ENCODE results near the gene TNFRSF13B.

- TF ChIP-seq CTCF (IDR thresholded peaks at IDR 0.05; ENCODE audit: extremely low read depth in 1 of 2, insufficient read depth in 1 of 2, low read depth in 1 of 2, low read length in 2 of 2) (no peak), POLR2AphosphoS5 (IDR thresholded peaks at IDR 0.05; ENCODE audit: insufficient read depth, low read depth, low read length) (no peak), EZH2 (IDR thresholded peaks at IDR 0.05; ENCODE audit: borderline replicate concordance, low read depth, low read length, severe bottlenecking) (no peak), JUN (IDR thresholded peaks at IDR 0.05; ENCODE audit: borderline replicate concordance, insufficient read depth, insufficient read length, low read depth) (no peak), POLR2A (IDR thresholded peaks at IDR 0.05; ENCODE audit: low read depth, low read length) (no peak)
These were observed 27.4 kb downstream of the TNFRSF13B start for GRCh38 chr17:16944334-16945135.
